Measurements from ENCODE around the gene SRPK1.

The SRPK1 gene

GRCh38 chr6:35790683-35791082, 130.2 kb downstream of the SRPK1 start:
- no peak for DNase-seq
- Histone ChIP-seq H3K9me3 (ENCODE audit: control insufficient read depth, low read length) (no peaks in the 10 kb centered on the region), H3K27ac (ENCODE audit: insufficient read depth, low read length, poor library complexity, severe bottlenecking) (no peak overlapping the region), H3K4me1 (ENCODE audit: control insufficient read depth, insufficient read depth, low read length, poor library complexity, severe bottlenecking) (no peaks in the 10 kb centered on the region), H3K4me3 (ENCODE audit: insufficient read depth, low read depth, low read length, poor library complexity, severe bottlenecking) (no peak overlapping the region), H3K36me3 (ENCODE audit: control insufficient read depth, insufficient read depth, low read length) (no peaks in the 10 kb centered on the region), H3K27me3 (replicated peaks; ENCODE audit: control insufficient read depth, insufficient read depth, low read length, poor library complexity, severe bottlenecking) (peaks cover 8% of the 10 kb centered on the region)

GRCh38 chr6:35788423-35788982, 132.4 kb downstream of the SRPK1 start:
- Histone ChIP-seq H3K27me3 (replicated peaks; ENCODE audit: control insufficient read depth, insufficient read depth, low read length, poor library complexity, severe bottlenecking) (peaks cover 8% of the 10 kb centered on the region), H3K4me1 (ENCODE audit: control insufficient read depth, insufficient read depth, low read length, poor library complexity, severe bottlenecking) (no peaks in the 10 kb centered on the region), H3K9me3 (ENCODE audit: control insufficient read depth, low read length) (no peaks in the 10 kb centered on the region), H3K4me3 (ENCODE audit: insufficient read depth, low read depth, low read length, poor library complexity, severe bottlenecking) (no peak overlapping the region), H3K27ac (ENCODE audit: insufficient read depth, low read length, poor library complexity, severe bottlenecking) (no peak overlapping the region), H3K36me3 (ENCODE audit: control insufficient read depth, insufficient read depth, low read length) (no peaks in the 10 kb centered on the region)
- no peak for DNase-seq

GRCh38 chr6:35787266-35788218, 133.4 kb downstream of the SRPK1 start:
- Histone ChIP-seq H3K27ac (ENCODE audit: insufficient read depth, low read length, poor library complexity, severe bottlenecking) (no peak overlapping the region), H3K9me3 (ENCODE audit: control insufficient read depth, low read length) (no peaks in the 10 kb centered on the region), H3K4me3 (ENCODE audit: insufficient read depth, low read depth, low read length, poor library complexity, severe bottlenecking) (no peak overlapping the region), H3K27me3 (replicated peaks; ENCODE audit: control insufficient read depth, insufficient read depth, low read length, poor library complexity, severe bottlenecking) (peaks cover 8% of the 10 kb centered on the region), H3K36me3 (ENCODE audit: control insufficient read depth, insufficient read depth, low read length) (no peaks in the 10 kb centered on the region), H3K4me1 (ENCODE audit: control insufficient read depth, insufficient read depth, low read length, poor library complexity, severe bottlenecking) (no peaks in the 10 kb centered on the region)
- no peak for DNase-seq

DNA sequence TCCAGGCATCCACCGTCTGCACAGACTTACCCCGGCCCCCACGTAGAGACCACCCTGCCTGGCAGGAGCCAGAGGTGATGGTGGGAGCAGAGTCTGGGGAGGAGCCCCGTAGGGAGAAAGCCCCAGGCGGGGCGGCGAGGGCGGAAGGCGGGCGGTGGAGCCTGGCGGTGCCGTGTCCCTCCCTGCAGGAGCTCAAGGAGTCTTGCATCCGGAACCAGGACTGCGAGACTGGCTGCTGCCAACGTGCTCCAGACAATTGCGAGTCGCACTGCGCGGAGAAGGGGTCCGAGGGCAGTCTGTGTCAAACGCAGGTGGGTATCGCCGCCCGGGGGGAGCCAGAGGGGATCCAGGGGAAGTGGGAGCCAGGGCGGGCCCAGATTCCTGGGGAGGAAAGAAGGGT, 134.1 kb downstream of the SRPK1 start:
- Histone ChIP-seq H3K27ac (ENCODE audit: insufficient read depth, low read length, poor library complexity, severe bottlenecking) (no peak overlapping the region), H3K27me3 (replicated peaks; ENCODE audit: control insufficient read depth, insufficient read depth, low read length, poor library complexity, severe bottlenecking) (peaks cover 8% of the 10 kb centered on the region), H3K4me3 (ENCODE audit: insufficient read depth, low read depth, low read length, poor library complexity, severe bottlenecking) (no peak overlapping the region), H3K9me3 (ENCODE audit: control insufficient read depth, low read length) (no peaks in the 10 kb centered on the region), H3K4me1 (ENCODE audit: control insufficient read depth, insufficient read depth, low read length, poor library complexity, severe bottlenecking) (no peaks in the 10 kb centered on the region), H3K36me3 (ENCODE audit: control insufficient read depth, insufficient read depth, low read length) (no peaks in the 10 kb centered on the region)
- no peak for DNase-seq

DNA sequence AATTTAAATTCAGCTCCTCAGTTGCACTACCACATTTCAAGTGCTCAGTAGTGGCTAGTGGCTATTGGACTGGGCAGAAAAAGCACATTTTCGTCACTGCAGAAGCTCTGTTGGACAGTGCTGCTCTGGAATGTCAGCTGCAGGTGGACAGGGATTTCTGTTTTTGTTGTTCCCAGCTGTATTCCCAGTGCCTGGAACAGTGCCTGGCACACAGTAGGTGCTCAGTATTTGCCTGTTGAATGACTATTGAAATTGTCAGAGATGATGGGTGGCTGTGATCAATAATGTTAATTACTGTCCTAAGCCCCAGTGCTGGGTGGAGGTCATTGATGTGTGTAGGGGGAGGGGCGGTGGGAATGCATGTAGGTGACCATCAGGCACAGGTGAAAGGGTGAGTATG, 134.6 kb downstream of the SRPK1 start:
- H3K4me3 ChIP-seq (ENCODE audit: insufficient read depth, low read depth, low read length, poor library complexity, severe bottlenecking), result no peak overlapping the region
- DNase-seq, result no peak
- no peak overlapping the region for H3K27ac ChIP-seq (ENCODE audit: insufficient read depth, low read length, poor library complexity, severe bottlenecking)
- no peaks in the 10 kb centered on the region for H3K36me3 ChIP-seq (ENCODE audit: control insufficient read depth, insufficient read depth, low read length)
- H3K4me1 ChIP-seq (ENCODE audit: control insufficient read depth, insufficient read depth, low read length, poor library complexity, severe bottlenecking), result no peaks in the 10 kb centered on the region
- H3K27me3 ChIP-seq (replicated peaks; ENCODE audit: control insufficient read depth, insufficient read depth, low read length, poor library complexity, severe bottlenecking), result peaks cover 8% of the 10 kb centered on the region
- H3K9me3 ChIP-seq (ENCODE audit: control insufficient read depth, low read length), result no peaks in the 10 kb centered on the region

DNA sequence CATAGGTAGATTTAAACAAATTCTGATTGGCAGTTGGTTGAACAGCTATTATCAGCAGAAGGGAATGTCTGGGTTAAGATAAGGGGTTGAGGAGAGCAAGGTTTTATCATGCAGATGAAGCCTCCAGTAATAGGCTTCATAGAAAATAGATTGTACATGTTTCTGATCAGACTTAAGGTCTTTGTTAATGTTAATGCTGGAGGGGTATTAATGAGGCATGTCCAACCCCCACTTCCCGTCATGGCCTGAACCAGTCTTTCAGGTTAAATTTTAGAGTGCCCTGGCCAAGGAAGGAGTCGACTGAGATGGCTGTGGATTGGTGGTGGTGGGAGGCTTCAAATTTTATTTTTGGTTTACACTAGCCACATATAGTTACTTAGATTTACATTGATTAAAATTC, 136.7 kb downstream of the SRPK1 start:
- Histone ChIP-seq H3K9me3 (ENCODE audit: control insufficient read depth, low read length) (no peaks in the 10 kb centered on the region), H3K36me3 (ENCODE audit: control insufficient read depth, insufficient read depth, low read length) (no peaks in the 10 kb centered on the region), H3K4me1 (ENCODE audit: control insufficient read depth, insufficient read depth, low read length, poor library complexity, severe bottlenecking) (no peaks in the 10 kb centered on the region), H3K4me3 (ENCODE audit: insufficient read depth, low read depth, low read length, poor library complexity, severe bottlenecking) (no peak overlapping the region), H3K27ac (ENCODE audit: insufficient read depth, low read length, poor library complexity, severe bottlenecking) (no peak overlapping the region), H3K27me3 (replicated peaks; ENCODE audit: control insufficient read depth, insufficient read depth, low read length, poor library complexity, severe bottlenecking) (peaks cover 8% of the 10 kb centered on the region)
- DNase-seq, result no peak

Data from effector memory CD4-positive, alpha-beta T cell (primary cell).